Measurements from ENCODE around the gene MPHOSPH10.
"Not testable (repeated sequence)": the region's sequence is repeated elsewhere in the genome, so short reads cannot be mapped to it uniquely, and the experiment has no call there.

- TF ChIP-seq CTCF (conservative IDR thresholded peaks at IDR 0.05; ENCODE audit: low read length); EZH2phosphoT487 (IDR thresholded peaks at IDR 0.05; ENCODE audit: borderline replicate concordance, low read depth, low read length): not testable (repeated sequence)
These were observed 24.0 kb upstream of the MPHOSPH10 start for GRCh38 chr2:71106463-71106862.
